ENCODE data around the gene RTL1. TPM values are rescaled to one million over a fixed set of nuclear protein-coding genes. Genes with fewer than 3 reads are reported as not detected.

The RTL1 gene
- total RNA-seq, 4 donors from 2014 or later, result 0.31 TPM; not detected in 3

DNA sequence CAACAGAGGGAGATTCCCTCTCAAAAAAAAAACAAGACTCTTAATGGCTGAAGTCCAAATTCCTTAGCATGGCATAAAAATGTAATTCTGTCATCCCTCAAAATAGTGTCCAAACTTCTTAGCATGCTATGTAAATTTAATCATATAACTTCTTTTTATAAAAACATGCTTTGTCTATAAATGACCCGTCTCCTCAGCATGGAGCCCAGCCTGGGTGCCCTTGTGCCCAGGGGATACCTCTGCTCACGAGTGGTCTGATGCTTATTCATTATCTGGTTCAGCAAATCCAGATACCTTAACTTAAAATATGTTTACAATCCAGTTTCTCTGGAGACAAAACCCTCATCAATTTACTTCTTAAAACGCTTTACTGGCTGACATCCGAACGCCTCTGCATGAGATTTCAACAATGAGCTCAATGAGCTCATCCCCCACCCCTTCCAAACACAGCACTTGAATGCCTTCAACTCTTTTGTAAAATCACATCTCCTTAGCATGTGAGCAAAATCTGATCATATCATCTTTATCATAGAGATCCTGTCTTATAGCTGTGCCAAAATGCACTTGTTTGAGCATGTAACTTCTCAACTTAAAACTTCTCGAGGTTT is 15.7 kb downstream of the RTL1 start:
- Histone ChIP-seq H3K27ac (no peak overlapping the region), H3K36me3 (no peaks in the 10 kb centered on the region), H3K27me3 (peaks cover 24% of the 10 kb centered on the region), H3K4me3 (no peak overlapping the region), H3K4me1 (no peaks in the 10 kb centered on the region), H3K9me3 (no peaks in the 10 kb centered on the region)
- no peak for ATAC-seq
- TF ChIP-seq POLR2AphosphoS5 (IDR thresholded peaks at IDR 0.05) (no peak), EP300 (IDR thresholded peaks at IDR 0.05) (no peak), POLR2A (IDR thresholded peaks at IDR 0.05) (no peak)
- TF ChIP-seq, protein P1, sequence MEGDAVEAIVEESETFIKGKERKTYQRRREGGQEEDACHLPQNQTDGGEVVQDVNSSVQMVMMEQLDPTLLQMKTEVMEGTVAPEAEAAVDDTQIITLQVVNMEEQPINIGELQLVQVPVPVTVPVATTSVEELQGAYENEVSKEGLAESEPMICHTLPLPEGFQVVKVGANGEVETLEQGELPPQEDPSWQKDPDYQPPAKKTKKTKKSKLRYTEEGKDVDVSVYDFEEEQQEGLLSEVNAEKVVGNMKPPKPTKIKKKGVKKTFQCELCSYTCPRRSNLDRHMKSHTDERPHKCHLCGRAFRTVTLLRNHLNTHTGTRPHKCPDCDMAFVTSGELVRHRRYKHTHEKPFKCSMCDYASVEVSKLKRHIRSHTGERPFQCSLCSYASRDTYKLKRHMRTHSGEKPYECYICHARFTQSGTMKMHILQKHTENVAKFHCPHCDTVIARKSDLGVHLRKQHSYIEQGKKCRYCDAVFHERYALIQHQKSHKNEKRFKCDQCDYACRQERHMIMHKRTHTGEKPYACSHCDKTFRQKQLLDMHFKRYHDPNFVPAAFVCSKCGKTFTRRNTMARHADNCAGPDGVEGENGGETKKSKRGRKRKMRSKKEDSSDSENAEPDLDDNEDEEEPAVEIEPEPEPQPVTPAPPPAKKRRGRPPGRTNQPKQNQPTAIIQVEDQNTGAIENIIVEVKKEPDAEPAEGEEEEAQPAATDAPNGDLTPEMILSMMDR (IDR thresholded peaks at IDR 0.05), result no peak
- 36 to 47% methylated on average over 6 of the region's 6 CpGs for WGBS, 2 donors (ENCODE audit: low coverage in 1 of 2)

DNA sequence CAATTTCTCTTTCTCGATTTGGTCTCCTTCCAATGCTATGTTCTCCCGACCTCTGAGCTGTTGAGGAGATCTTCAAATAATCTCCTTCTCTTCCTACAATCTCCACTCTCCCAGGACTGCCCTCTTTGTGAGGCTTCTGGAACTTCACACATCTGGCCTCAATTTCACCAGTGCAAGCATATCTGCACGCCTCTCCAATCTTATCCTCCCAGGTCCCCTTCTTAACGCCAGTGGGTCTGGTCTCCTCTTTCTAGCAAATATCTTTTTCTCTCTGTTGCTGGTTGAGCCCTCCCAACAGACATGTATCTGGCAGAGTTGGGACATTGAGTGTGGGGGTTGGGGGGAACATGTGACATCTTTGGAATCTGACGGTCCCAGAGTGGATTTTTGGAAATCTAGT is 17.9 kb downstream of the RTL1 start:
- ATAC-seq, result no peak

DNA sequence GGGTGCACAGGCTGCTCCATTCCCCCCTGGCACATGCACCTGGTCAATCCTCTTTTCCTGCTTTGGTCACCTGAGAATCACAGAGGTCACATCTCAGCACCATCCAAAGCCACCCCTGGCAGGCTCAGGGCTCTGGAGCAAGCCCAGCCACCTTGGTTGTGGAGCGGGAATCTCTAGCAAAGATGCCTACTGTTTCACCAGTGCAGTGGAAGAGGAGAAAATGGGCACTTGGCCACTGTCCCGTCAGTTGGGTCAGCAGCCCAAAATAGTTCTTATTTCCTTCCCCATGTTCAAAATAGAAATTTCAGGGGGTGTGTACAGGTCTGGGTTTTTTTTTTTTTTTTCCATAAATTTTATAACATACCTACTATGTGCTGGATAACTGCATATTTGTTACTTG is 18.3 kb downstream of the RTL1 start:
- H3K9me3 ChIP-seq, result no peaks in the 10 kb centered on the region
- no peaks in the 10 kb centered on the region for H3K27me3 ChIP-seq
- no peak overlapping the region for H3K4me3 ChIP-seq
- TF ChIP-seq POLR2A (IDR thresholded peaks at IDR 0.05) (no peak), EP300 (IDR thresholded peaks at IDR 0.05) (no peak)
- TF ChIP-seq, protein P1 (IDR thresholded peaks at IDR 0.05), result no peak
- ATAC-seq, result no peak
- H3K27ac ChIP-seq, result no peak overlapping the region
- no peaks in the 10 kb centered on the region for H3K4me1 ChIP-seq
- no peaks in the 10 kb centered on the region for H3K36me3 ChIP-seq
- 50 to 54% methylated on average over 2 of the region's 2 CpGs for WGBS, 2 donors (ENCODE audit: low coverage in 1 of 2)

More for the DNA sequence above, 17.9 kb downstream of the RTL1 start:
- H3K9me3 ChIP-seq, result no peaks in the 10 kb centered on the region
- no peaks in the 10 kb centered on the region for H3K4me1 ChIP-seq
- H3K36me3 ChIP-seq, result no peaks in the 10 kb centered on the region
- 34 to 65% methylated on average over 5 of the region's 5 CpGs for WGBS, 2 donors (ENCODE audit: low coverage in 1 of 2)
- TF ChIP-seq POLR2A (IDR thresholded peaks at IDR 0.05) (no peak), EP300 (IDR thresholded peaks at IDR 0.05) (no peak)
- H3K27me3 ChIP-seq, result peaks cover 3% of the 10 kb centered on the region
- no peak overlapping the region for H3K27ac ChIP-seq
- H3K4me3 ChIP-seq, result no peak overlapping the region

DNA sequence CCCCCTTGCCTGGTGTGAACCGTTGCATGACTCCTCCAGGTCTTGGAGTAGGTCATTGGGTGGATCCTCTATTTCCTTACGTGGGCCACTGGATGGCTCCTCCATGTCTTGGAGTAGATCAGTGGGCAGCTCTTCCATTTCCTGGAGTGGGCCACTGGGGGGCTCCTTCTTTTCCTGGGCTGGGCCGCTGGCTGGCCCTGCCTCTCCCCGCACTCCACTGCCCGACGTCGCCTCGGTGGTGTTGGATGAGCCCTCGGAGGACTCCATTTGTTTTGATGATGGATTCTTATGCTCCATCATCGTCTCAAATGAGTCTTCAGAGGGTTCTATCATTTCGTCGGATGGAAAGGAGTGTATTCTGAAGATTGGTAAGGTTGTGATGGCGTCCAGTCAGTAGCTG is 19.1 kb downstream of the RTL1 start:
- no peak for ATAC-seq
- TF ChIP-seq EP300 (IDR thresholded peaks at IDR 0.05) (no peak), POLR2AphosphoS5 (IDR thresholded peaks at IDR 0.05) (no peak), POLR2A (IDR thresholded peaks at IDR 0.05) (no peak)
- TF ChIP-seq, protein P1 (IDR thresholded peaks at IDR 0.05), result no peak
- no peak overlapping the region for H3K27ac ChIP-seq
- WGBS, 2 donors (ENCODE audit: low coverage in 1 of 2), result 90% methylated on average over 2 of the region's 13 CpGs; no CpG with 5 or more reads in 1 of the 2 donors
- no peaks in the 10 kb centered on the region for H3K9me3 ChIP-seq
- no peak overlapping the region for H3K4me3 ChIP-seq
- H3K4me1 ChIP-seq, result no peaks in the 10 kb centered on the region
- no peaks in the 10 kb centered on the region for H3K36me3 ChIP-seq
- peaks cover 1% of the 10 kb centered on the region for H3K27me3 ChIP-seq

DNA sequence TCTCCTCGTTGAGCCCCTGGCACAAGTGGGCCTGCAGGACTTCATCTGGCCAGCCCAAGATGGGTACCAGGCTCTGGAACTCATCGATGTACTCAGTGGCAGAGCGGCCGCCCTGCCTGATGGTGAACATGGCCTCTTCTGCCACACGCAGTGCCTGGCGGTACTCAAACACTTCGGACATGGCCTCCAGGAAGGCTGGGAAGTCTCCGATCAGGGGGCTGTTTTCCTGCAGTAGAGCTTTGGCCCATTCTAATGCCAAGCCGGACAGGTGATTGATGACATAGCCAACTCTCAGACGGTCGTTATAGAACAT is 19.8 kb downstream of the RTL1 start:
- H3K4me1 ChIP-seq, result no peaks in the 10 kb centered on the region
- no peak for TF ChIP-seq EP300 (IDR thresholded peaks at IDR 0.05)
- TF ChIP-seq, protein P1 (IDR thresholded peaks at IDR 0.05), result no peak
- TF ChIP-seq POLR2A (IDR thresholded peaks at IDR 0.05), result no peak
- TF ChIP-seq POLR2AphosphoS5 (IDR thresholded peaks at IDR 0.05), result no peak
- H3K27me3 ChIP-seq, result peaks cover 8% of the 10 kb centered on the region
- no peak overlapping the region for H3K27ac ChIP-seq
- no peaks in the 10 kb centered on the region for H3K9me3 ChIP-seq
- 100% methylated on average over 1 of the region's 11 CpGs; no CpG with 5 or more reads in 1 of the 2 donors for WGBS, 2 donors (ENCODE audit: low coverage in 1 of 2)
- no peaks in the 10 kb centered on the region for H3K36me3 ChIP-seq
- H3K4me3 ChIP-seq, result no peak overlapping the region
- ATAC-seq, result no peak

Data from gastroesophageal sphincter (tissue), 4 donors.